HepG2 (cell line): ENCODE measurements around the gene MTA2. TPM values are rescaled to one million over a fixed set of nuclear protein-coding genes. Genes with fewer than 3 reads are reported as not detected.

Experiments
- ATAC-seq: fragments of 200-7000 bp; cut with Tn5 transposase; 3 replicates; pipeline ENCODE4 v1.9.1; 2020; ENCODE audit warnings: mild to moderate bottlenecking, moderate library complexity
- BruUV-seq: library from RNA; stranded (reverse); fragments of 400-500 nt; replicated peaks from 2 replicates; lab custom pipeline; 2021; lab: Mats Ljungman, UMichigan
- CTCF ChIA-PET: fragments of 300-600 bp; formaldehyde crosslinking; extraction: SDS; loops from one replicate; lab custom pipeline; 2021; ENCODE audit warnings: low total read pairs, inconsistent platforms, low intra/inter-chr PET ratio; lab: Yijun Ruan, JAX
- POLR2A ChIA-PET: fragments of 350-600 bp; sonication (Branson Sonifier 250); formaldehyde crosslinking; loops from one replicate; lab custom pipeline; 2020; ENCODE audit warnings: antibody characterized with exemption, inconsistent platforms; lab: Yijun Ruan, JAX
- DNase-seq: peaks from one replicate; pipeline ENCODE4 v3.0.0-alpha.2; 2015; ENCODE audit warnings: low spot score
- FAIRE-seq: peaks from 3 replicates; lab custom pipeline; 2011; peaks lifted over from hg19 to GRCh38; lab: Jason Lieb, UNC
- H2AFZ ChIP-seq: one replicate; pipeline ENCODE4 v1.6.1; 2011; ENCODE audit warnings: low read length, inconsistent platforms
- H3K27ac ChIP-seq: fragments of 300-600 bp; 3 replicates; pipeline ENCODE4 v1.8.0; 2011; ENCODE audit warnings: mixed run types, mild to moderate bottlenecking, mixed read lengths, low read length, inconsistent platforms; ENCODE audit not compliant: insufficient read depth; ENCODE audit errors: extremely low read length
- H3K27me3 ChIP-seq, 2 experiments: fragments of 200-600 bp in 1 of 2; 2 replicates in 1 of 2; 3 replicates in 1 of 2; pipeline versions ENCODE4 v1.6.0 to v1.8.0; 2011; ENCODE audit warnings: low read length in 2 of 2, mild to moderate bottlenecking in 2 of 2, moderate library complexity in 2 of 2, inconsistent platforms in 1 of 2; ENCODE audit not compliant: insufficient read depth in 2 of 2, control insufficient read depth in 1 of 2
- H3K36me3 ChIP-seq, 2 experiments: fragments of 200-600 bp in 1 of 2; replicated peaks in 1 of 2; 2 replicates in 1 of 2; 3 replicates in 1 of 2; pipeline versions ENCODE4 v1.5.1 to v1.8.0; 2011; ENCODE audit warnings: low read length in 2 of 2, inconsistent platforms in 1 of 2; ENCODE audit not compliant: insufficient read depth in 2 of 2, control insufficient read depth in 1 of 2
- H3K4me1 ChIP-seq: 2 replicates; pipeline ENCODE4 v1.5.1; 2012; ENCODE audit warnings: low read length, inconsistent platforms; ENCODE audit not compliant: insufficient read depth
- H3K4me2 ChIP-seq: 2 replicates; pipeline ENCODE4 v1.6.0; 2011; ENCODE audit warnings: low read depth, low read length, inconsistent platforms
- H3K4me3 ChIP-seq, 3 experiments: fragments of 200-600 bp in 1 of 3; sonication (generic), shearing (Covaris generic) in 1 of 3; replicated peaks in 1 of 3; 2 replicates each; pipeline ENCODE4 v1.5.1; 2011 to 2016; ENCODE audit warnings: low read length in 3 of 3, inconsistent platforms in 2 of 3, low read depth in 2 of 3, mild to moderate bottlenecking in 2 of 3, control low read depth in 1 of 3, mixed read lengths in 1 of 3; ENCODE audit not compliant: insufficient read depth in 1 of 3
- H3K79me2 ChIP-seq: one replicate; pipeline ENCODE4 v1.6.1; 2011; ENCODE audit warnings: low read length, inconsistent platforms; ENCODE audit not compliant: insufficient read depth
- H3K9ac ChIP-seq: 2 replicates; pipeline ENCODE4 v1.6.0; 2011; ENCODE audit warnings: mild to moderate bottlenecking, low read depth, low read length, inconsistent platforms; ENCODE audit not compliant: insufficient read depth
- H3K9me3 ChIP-seq: 2 replicates; pipeline ENCODE4 v1.5.1; 2012; ENCODE audit warnings: mild to moderate bottlenecking, low read length
- H4K20me1 ChIP-seq: 2 replicates; pipeline ENCODE4 v1.6.0; 2011; ENCODE audit warnings: inconsistent platforms, mild to moderate bottlenecking, low read length, moderate library complexity; ENCODE audit not compliant: insufficient read depth
- GABPB1 ChIP-seq: IDR thresholded peaks from 2 replicates; pipeline ENCODE4 v1.6.1; 2016; ENCODE audit warnings: mild to moderate bottlenecking, missing genetic modification reagents, moderate library complexity, missing compliant biosample characterization
- HOXA3 ChIP-seq: sonication (generic); formaldehyde crosslinking; IDR thresholded peaks from 2 replicates; pipeline ENCODE4 v1.5.0; 2020; ENCODE audit warnings: missing genetic modification reagents
- MED8 ChIP-seq: sonication (generic); formaldehyde crosslinking; IDR thresholded peaks from 2 replicates; pipeline ENCODE4 v1.8.1; 2023; ENCODE audit warnings: mild to moderate bottlenecking, missing genetic modification reagents; ENCODE audit not compliant: insufficient replicate concordance
- RBFOX2 ChIP-seq: fragments of 200-400 bp; formaldehyde crosslinking; IDR thresholded peaks from 2 replicates; pipeline ENCODE4 v1.6.1; 2017; ENCODE audit warnings: low read depth, mild to moderate bottlenecking, low read length
- REPIN1 ChIP-seq: sonication (generic); formaldehyde crosslinking; IDR thresholded peaks from 2 replicates; pipeline ENCODE4 v1.8.0; 2022; ENCODE audit warnings: missing genetic modification reagents, low read depth, mild to moderate bottlenecking, borderline replicate concordance
- TP53 ChIP-seq: sonication (generic); formaldehyde crosslinking; conservative IDR thresholded peaks from 2 replicates; pipeline ENCODE4 v1.4.0; 2020; ENCODE audit warnings: missing genetic modification reagents
- YEATS4 ChIP-seq: sonication (generic); formaldehyde crosslinking; IDR thresholded peaks from 2 replicates; pipeline ENCODE4 v1.4.0; 2020; ENCODE audit warnings: missing genetic modification reagents, borderline replicate concordance
- ZFX ChIP-seq: sonication (generic); formaldehyde crosslinking; IDR thresholded peaks from 2 replicates; pipeline ENCODE4 v1.4.0; 2020; ENCODE audit warnings: mild to moderate bottlenecking, low read depth, missing genetic modification reagents, moderate library complexity
- ZNF501 ChIP-seq: sonication (generic); formaldehyde crosslinking; IDR thresholded peaks from 2 replicates; pipeline ENCODE4 v1.5.1; 2020; ENCODE audit warnings: mild to moderate bottlenecking, moderate library complexity, missing genetic modification reagents
- ZNF737 ChIP-seq: sonication (generic); formaldehyde crosslinking; IDR thresholded peaks from 2 replicates; pipeline ENCODE4 v1.5.0; 2020; ENCODE audit warnings: missing genetic modification reagents, mild to moderate bottlenecking, borderline replicate concordance
- ZNF878 ChIP-seq: sonication (generic); formaldehyde crosslinking; IDR thresholded peaks from 2 replicates; pipeline ENCODE4 v1.8.1; 2023; ENCODE audit warnings: mild to moderate bottlenecking, missing genetic modification reagents, moderate library complexity
- ZSCAN25 ChIP-seq: sonication (generic); formaldehyde crosslinking; IDR thresholded peaks from 2 replicates; pipeline ENCODE4 v1.8.0; 2022; ENCODE audit warnings: mild to moderate bottlenecking, missing genetic modification reagents
- WGBS: methylation state at CpG from one replicate; pipeline ENCODE4 v1.1.6; 2017; ENCODE audit warnings: low lambda C conversion rate; 5-methylcytosine and 5-hydroxymethylcytosine counted together
- in situ Hi-C: cut with HindIII; loops from 2 replicates; pipeline ENCODE4 v1.10.0; 2017; ENCODE audit warnings: low pct_unique_long_range_greater_than_20kb; ENCODE audit not compliant: extremely low pct_ligation_motif_present
- intact Hi-C: fragments of 100-400 bp; cut with micrococcal nuclease; formaldehyde crosslinking; loops from one replicate; pipeline ENCODE4 v1.10.0; 2022; ENCODE audit not compliant: unreplicated experiment
- polyA plus RNA-seq, 8 experiments: library from polyadenylated mRNA; depleted of rRNA in 3 of 8; stranded (reverse) in 7 of 8; unstranded in 1 of 8; fragments of >200 nt; fragmentation: Illumina TruSeq in 4 of 8; extraction: Trizol in 4 of 8; gene quantifications; 2 replicates each; pipeline versions ENCODE4 v1.2.1 to v1.2.3, GENCODE V29; 2011 to 2016; ENCODE audit warnings: low read depth in 4 of 8, missing spikeins in 1 of 8, mixed read lengths in 1 of 8; ENCODE audit not compliant: insufficient read depth in 1 of 8
- total RNA-seq, 5 experiments: library from RNA; depleted of rRNA; stranded (reverse); fragments of >200 nt; fragmentation: Illumina TruSeq; extraction: Trizol; gene quantifications; 2 replicates each; pipeline ENCODE4 v1.2.3, GENCODE V29; 2016; ENCODE audit warnings: low read depth in 1 of 5
- TF ChIP-seq, protein P1 (sequence below): IDR thresholded peaks from 2 replicates; pipeline ENCODE4 v1.6.1; 2018; ENCODE audit warnings: missing genetic modification reagents, mild to moderate bottlenecking, missing compliant biosample characterization

Gene MTA2
- total and polyA plus RNA-seq, 2 of the 13 experiments (the other 11 are each of a cell fraction or from before 2014, with no cell fraction given), result 14.0 to 70.0 TPM

DNA sequence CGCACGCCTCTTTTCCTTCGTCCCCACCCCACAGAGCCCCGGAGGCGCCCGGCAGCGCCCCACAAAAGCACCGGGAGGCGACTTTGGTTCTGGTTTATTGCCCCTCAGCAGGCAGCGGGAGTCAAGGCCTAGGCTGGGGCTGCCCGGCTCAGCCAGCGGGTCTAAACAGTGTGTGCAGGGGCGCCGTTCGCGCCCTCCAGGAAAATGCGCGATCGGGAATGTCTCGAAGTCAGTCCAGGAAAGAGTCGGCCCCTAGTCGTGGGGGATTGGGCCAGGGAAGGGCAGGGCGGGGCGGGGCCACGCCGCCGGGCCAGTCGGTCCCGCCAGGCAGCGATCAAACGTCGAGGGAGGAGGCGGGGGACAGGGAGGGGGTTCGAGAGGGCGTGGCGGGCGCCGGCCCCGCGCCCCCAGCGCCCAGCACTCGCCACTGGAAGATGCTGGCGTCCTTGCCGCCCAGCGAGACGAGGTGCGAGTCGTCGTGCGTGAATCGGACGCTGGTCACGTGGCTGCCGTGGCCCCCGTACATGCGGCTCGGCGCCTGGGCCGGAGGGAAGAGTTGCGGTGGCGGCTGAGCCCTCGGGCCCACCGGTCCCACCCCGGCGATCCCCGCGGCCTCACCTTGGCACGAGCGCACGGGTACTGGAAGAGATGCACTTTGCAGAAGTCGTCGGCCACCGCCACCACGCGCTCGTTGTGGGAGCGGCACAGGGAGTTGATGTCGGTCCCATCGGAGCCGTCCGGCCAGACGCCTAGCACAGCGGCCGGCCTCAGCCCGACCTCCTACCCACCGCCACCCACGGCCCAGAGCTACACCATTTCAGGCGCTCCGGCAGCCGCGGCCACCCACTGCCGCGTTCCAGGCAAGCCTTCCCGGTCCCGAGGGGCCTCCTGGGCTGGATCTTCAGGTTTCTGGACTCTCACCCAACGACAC, 741 bp upstream of the MTA2 start:
- H3K79me2 ChIP-seq, result peaks cover 33% of the 10 kb centered on the region
- H3K36me3 ChIP-seq, result peaks cover 7 to 15% of the 10 kb centered on the region in 2 experiments; a peak in 4 of 5 replicates
- intact Hi-C loops, result no loop called here
- H3K27ac ChIP-seq, result peak overlapping the region; percentile 34
- 95% methylated on average over 84 of the region's 96 CpGs for WGBS
- peak overlapping the region in 1 of 3 experiments; percentile 94; a peak in 1 of 6 replicates for H3K4me3 ChIP-seq
- ATAC-seq, result peak; percentile 1; the same call in 2 of the 3 replicates
- in situ Hi-C loops, result no loop called here
- TF ChIP-seq RBFOX2 (0 out of 2 replicates have a peak, but pooled peaks have one; percentile 28), REPIN1 (CRISPR knock-in tag) (0 out of 2 replicates have a peak, but pooled peaks have one; percentile 33), ZSCAN25 (CRISPR knock-in tag) (no peak)
- TF ChIP-seq, all 625 proteins: peak for 2
- H4K20me1 ChIP-seq, result no peaks in the 10 kb centered on the region
- H3K9me3 ChIP-seq, result no peaks in the 10 kb centered on the region
- BruUV-seq, result no TSS peak
- no peak for DNase-seq
- CTCF ChIA-PET, result no interaction called here
- POLR2A ChIA-PET, result interaction anchor here (0.7 to 3.8 kb wide), 20 partner anchors 9 to 279 kb away, joined by 3 to 137 read pairs (median 6); partner anchors contain the start of genes AHNAK, B3GAT3, C11orf98 and CSKMT
- FAIRE-seq, result no peak
- no peaks in the 10 kb centered on the region; a peak in 1 of 5 replicates for H3K27me3 ChIP-seq
- no peak overlapping the region for H2AFZ ChIP-seq
- H3K9ac ChIP-seq, result peak overlapping the region; percentile 10; the same call in 1 of the 2 replicates
- peak overlapping the region; percentile 50 for H3K4me2 ChIP-seq
- H3K4me1 ChIP-seq, result peaks cover 51% of the 10 kb centered on the region

DNA sequence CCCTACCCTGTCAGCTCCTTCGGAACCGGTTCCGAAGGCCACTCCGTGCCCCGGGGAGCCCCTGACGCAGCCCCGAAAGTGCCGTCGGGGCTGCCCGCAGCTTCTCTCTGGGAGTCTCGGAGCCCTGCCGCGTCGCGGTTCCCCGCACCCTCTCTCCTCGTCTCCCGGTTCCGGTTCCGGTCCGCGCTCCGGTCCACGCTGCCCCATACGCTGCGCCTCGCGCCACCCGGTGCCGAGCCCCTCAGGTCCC, 618 bp downstream of the MTA2 start:
- POLR2A ChIA-PET, result interaction anchor here (1.0 to 3.8 kb wide), 21 partner anchors 9 to 280 kb away, joined by 3 to 137 read pairs (median 6); partner anchors contain the start of genes AHNAK, B3GAT3, C11orf98 and CSKMT
- Histone ChIP-seq H3K9me3 (no peaks in the 10 kb centered on the region), H3K27me3 (no peaks in the 10 kb centered on the region; a peak in 1 of 5 replicates), H3K4me3 (peak overlapping the region; percentile 91 to 94 (median 94)), H4K20me1 (no peaks in the 10 kb centered on the region), H3K27ac (peak overlapping the region; percentile 88), H3K9ac (peak overlapping the region; percentile 99), H3K79me2 (peaks cover 33% of the 10 kb centered on the region), H2AFZ (no peak overlapping the region), H3K4me1 (peaks cover 39% of the 10 kb centered on the region), H3K36me3 (peaks cover 12 to 26% of the 10 kb centered on the region in 2 experiments; a peak in 4 of 5 replicates), H3K4me2 (peak overlapping the region; percentile 97)
- DNase-seq (no peak), ATAC-seq (peak; percentile 39), FAIRE-seq (no peak)
- no TSS peak for BruUV-seq
- WGBS, result 0% methylated on average over 1 of the region's 30 CpGs
- CTCF ChIA-PET, result no interaction called here
- intact Hi-C loops (no loop called here), in situ Hi-C loops (no loop called here)
- TF ChIP-seq ZNF878 (no peak), YEATS4 (CRISPR knock-in tag) (peak; percentile 77; the same call in 1 of the 2 replicates), MED8 (CRISPR knock-in tag) (peak; percentile 59), GABPB1 (CRISPR knock-in tag) (peak; percentile 84), ZFX (no peak), ZNF501 (CRISPR knock-in tag) (peak; percentile 54; the same call in 1 of the 2 replicates), TP53 (CRISPR knock-in tag) (peak; percentile 78; the same call in 1 of the 2 replicates), ZNF737 (no peak), HOXA3 (CRISPR knock-in tag) (no peak; the same call in 1 of the 2 replicates)
- TF ChIP-seq, protein P1, sequence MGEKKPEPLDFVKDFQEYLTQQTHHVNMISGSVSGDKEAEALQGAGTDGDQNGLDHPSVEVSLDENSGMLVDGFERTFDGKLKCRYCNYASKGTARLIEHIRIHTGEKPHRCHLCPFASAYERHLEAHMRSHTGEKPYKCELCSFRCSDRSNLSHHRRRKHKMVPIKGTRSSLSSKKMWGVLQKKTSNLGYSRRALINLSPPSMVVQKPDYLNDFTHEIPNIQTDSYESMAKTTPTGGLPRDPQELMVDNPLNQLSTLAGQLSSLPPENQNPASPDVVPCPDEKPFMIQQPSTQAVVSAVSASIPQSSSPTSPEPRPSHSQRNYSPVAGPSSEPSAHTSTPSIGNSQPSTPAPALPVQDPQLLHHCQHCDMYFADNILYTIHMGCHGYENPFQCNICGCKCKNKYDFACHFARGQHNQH (CRISPR knock-in tag), result no peak
